HepG2 (cell line): ENCODE measurements around the gene ETHE1. TPM values are rescaled to one million over a fixed set of nuclear protein-coding genes. Genes with fewer than 3 reads are reported as not detected.

Experiments
- ATAC-seq: fragments of 200-7000 bp; cut with Tn5 transposase; 3 replicates; pipeline ENCODE4 v1.9.1; 2020; ENCODE audit warnings: mild to moderate bottlenecking, moderate library complexity
- BruUV-seq: library from RNA; stranded (reverse); fragments of 400-500 nt; replicated peaks from 2 replicates; lab custom pipeline; 2021; lab: Mats Ljungman, UMichigan
- CTCF ChIA-PET: fragments of 300-600 bp; formaldehyde crosslinking; extraction: SDS; loops from one replicate; lab custom pipeline; 2021; ENCODE audit warnings: low total read pairs, inconsistent platforms, low intra/inter-chr PET ratio; lab: Yijun Ruan, JAX
- POLR2A ChIA-PET: fragments of 350-600 bp; sonication (Branson Sonifier 250); formaldehyde crosslinking; loops from one replicate; lab custom pipeline; 2020; ENCODE audit warnings: antibody characterized with exemption, inconsistent platforms; lab: Yijun Ruan, JAX
- DNase-seq: peaks from one replicate; pipeline ENCODE4 v3.0.0-alpha.2; 2015; ENCODE audit warnings: low spot score
- FAIRE-seq: peaks from 3 replicates; lab custom pipeline; 2011; peaks lifted over from hg19 to GRCh38; lab: Jason Lieb, UNC
- H2AFZ ChIP-seq: one replicate; pipeline ENCODE4 v1.6.1; 2011; ENCODE audit warnings: low read length, inconsistent platforms
- H3K27ac ChIP-seq: fragments of 300-600 bp; 3 replicates; pipeline ENCODE4 v1.8.0; 2011; ENCODE audit warnings: mixed run types, mild to moderate bottlenecking, mixed read lengths, low read length, inconsistent platforms; ENCODE audit not compliant: insufficient read depth; ENCODE audit errors: extremely low read length
- H3K27me3 ChIP-seq, 2 experiments: fragments of 200-600 bp in 1 of 2; 2 replicates in 1 of 2; 3 replicates in 1 of 2; pipeline versions ENCODE4 v1.6.0 to v1.8.0; 2011; ENCODE audit warnings: low read length in 2 of 2, mild to moderate bottlenecking in 2 of 2, moderate library complexity in 2 of 2, inconsistent platforms in 1 of 2; ENCODE audit not compliant: insufficient read depth in 2 of 2, control insufficient read depth in 1 of 2
- H3K36me3 ChIP-seq, 2 experiments: fragments of 200-600 bp in 1 of 2; replicated peaks in 1 of 2; 2 replicates in 1 of 2; 3 replicates in 1 of 2; pipeline versions ENCODE4 v1.5.1 to v1.8.0; 2011; ENCODE audit warnings: low read length in 2 of 2, inconsistent platforms in 1 of 2; ENCODE audit not compliant: insufficient read depth in 2 of 2, control insufficient read depth in 1 of 2
- H3K4me1 ChIP-seq: 2 replicates; pipeline ENCODE4 v1.5.1; 2012; ENCODE audit warnings: low read length, inconsistent platforms; ENCODE audit not compliant: insufficient read depth
- H3K4me2 ChIP-seq: 2 replicates; pipeline ENCODE4 v1.6.0; 2011; ENCODE audit warnings: low read depth, low read length, inconsistent platforms
- H3K4me3 ChIP-seq, 3 experiments: fragments of 200-600 bp in 1 of 3; sonication (generic), shearing (Covaris generic) in 1 of 3; replicated peaks in 1 of 3; 2 replicates each; pipeline ENCODE4 v1.5.1; 2011 to 2016; ENCODE audit warnings: low read length in 3 of 3, inconsistent platforms in 2 of 3, low read depth in 2 of 3, mild to moderate bottlenecking in 2 of 3, control low read depth in 1 of 3, mixed read lengths in 1 of 3; ENCODE audit not compliant: insufficient read depth in 1 of 3
- H3K79me2 ChIP-seq: one replicate; pipeline ENCODE4 v1.6.1; 2011; ENCODE audit warnings: low read length, inconsistent platforms; ENCODE audit not compliant: insufficient read depth
- H3K9ac ChIP-seq: 2 replicates; pipeline ENCODE4 v1.6.0; 2011; ENCODE audit warnings: mild to moderate bottlenecking, low read depth, low read length, inconsistent platforms; ENCODE audit not compliant: insufficient read depth
- H3K9me3 ChIP-seq: 2 replicates; pipeline ENCODE4 v1.5.1; 2012; ENCODE audit warnings: mild to moderate bottlenecking, low read length
- H4K20me1 ChIP-seq: 2 replicates; pipeline ENCODE4 v1.6.0; 2011; ENCODE audit warnings: inconsistent platforms, mild to moderate bottlenecking, low read length, moderate library complexity; ENCODE audit not compliant: insufficient read depth
- KLF16 ChIP-seq, 2 experiments: sonication (generic) in 1 of 2; formaldehyde crosslinking in 1 of 2; IDR thresholded peaks; 2 replicates each; pipeline versions ENCODE4 v1.6.1 to v1.8.0; 2016 to 2023; ENCODE audit warnings: missing genetic modification reagents in 2 of 2, missing compliant biosample characterization in 1 of 2
- SAFB2 ChIP-seq: sonication (generic); formaldehyde crosslinking; IDR thresholded peaks from 2 replicates; pipeline ENCODE4 v1.5.1; 2020; ENCODE audit warnings: missing genetic modification reagents, low read depth, mild to moderate bottlenecking, borderline replicate concordance
- SRSF4 ChIP-seq: fragments of 200-400 bp; formaldehyde crosslinking; IDR thresholded peaks from one replicate; pipeline ENCODE4 v1.6.1; 2018; ENCODE audit warnings: mild to moderate bottlenecking, low read depth, low read length, moderate library complexity; ENCODE audit not compliant: poor library complexity, severe bottlenecking
- THRA ChIP-seq: sonication (generic); formaldehyde crosslinking; IDR thresholded peaks from 2 replicates; pipeline ENCODE4 v1.4.0; 2020; ENCODE audit warnings: missing genetic modification reagents, borderline replicate concordance
- U2AF2 ChIP-seq: fragments of 200-400 bp; formaldehyde crosslinking; IDR thresholded peaks from 2 replicates; pipeline ENCODE4 v1.6.1; 2017; ENCODE audit warnings: low read depth, mild to moderate bottlenecking, low read length
- ZFX ChIP-seq: sonication (generic); formaldehyde crosslinking; IDR thresholded peaks from 2 replicates; pipeline ENCODE4 v1.4.0; 2020; ENCODE audit warnings: mild to moderate bottlenecking, low read depth, missing genetic modification reagents, moderate library complexity
- ZNF407 ChIP-seq: sonication (generic); formaldehyde crosslinking; IDR thresholded peaks from one replicate; pipeline ENCODE4 v1.5.1; 2020; ENCODE audit warnings: mild to moderate bottlenecking, missing genetic modification reagents; ENCODE audit errors: not compliant biosample characterization
- WGBS: methylation state at CpG from one replicate; pipeline ENCODE4 v1.1.6; 2017; ENCODE audit warnings: low lambda C conversion rate; 5-methylcytosine and 5-hydroxymethylcytosine counted together
- in situ Hi-C: cut with HindIII; loops from 2 replicates; pipeline ENCODE4 v1.10.0; 2017; ENCODE audit warnings: low pct_unique_long_range_greater_than_20kb; ENCODE audit not compliant: extremely low pct_ligation_motif_present
- intact Hi-C: fragments of 100-400 bp; cut with micrococcal nuclease; formaldehyde crosslinking; loops from one replicate; pipeline ENCODE4 v1.10.0; 2022; ENCODE audit not compliant: unreplicated experiment
- polyA plus RNA-seq, 8 experiments: library from polyadenylated mRNA; depleted of rRNA in 3 of 8; stranded (reverse) in 7 of 8; unstranded in 1 of 8; fragments of >200 nt; fragmentation: Illumina TruSeq in 4 of 8; extraction: Trizol in 4 of 8; gene quantifications; 2 replicates each; pipeline versions ENCODE4 v1.2.1 to v1.2.3, GENCODE V29; 2011 to 2016; ENCODE audit warnings: low read depth in 4 of 8, missing spikeins in 1 of 8, mixed read lengths in 1 of 8; ENCODE audit not compliant: insufficient read depth in 1 of 8
- total RNA-seq, 5 experiments: library from RNA; depleted of rRNA; stranded (reverse); fragments of >200 nt; fragmentation: Illumina TruSeq; extraction: Trizol; gene quantifications; 2 replicates each; pipeline ENCODE4 v1.2.3, GENCODE V29; 2016; ENCODE audit warnings: low read depth in 1 of 5
- TF ChIP-seq, protein P1 (sequence below): sonication (generic); formaldehyde crosslinking; conservative IDR thresholded peaks from 2 replicates; pipeline ENCODE4 v1.4.0; 2020; ENCODE audit warnings: mild to moderate bottlenecking, missing genetic modification reagents, moderate library complexity

ETHE1 gene
- total and polyA plus RNA-seq, 2 of the 13 experiments (the other 11 are each of a cell fraction or from before 2014, with no cell fraction given) = 32.5 to 58.4 TPM

DNA sequence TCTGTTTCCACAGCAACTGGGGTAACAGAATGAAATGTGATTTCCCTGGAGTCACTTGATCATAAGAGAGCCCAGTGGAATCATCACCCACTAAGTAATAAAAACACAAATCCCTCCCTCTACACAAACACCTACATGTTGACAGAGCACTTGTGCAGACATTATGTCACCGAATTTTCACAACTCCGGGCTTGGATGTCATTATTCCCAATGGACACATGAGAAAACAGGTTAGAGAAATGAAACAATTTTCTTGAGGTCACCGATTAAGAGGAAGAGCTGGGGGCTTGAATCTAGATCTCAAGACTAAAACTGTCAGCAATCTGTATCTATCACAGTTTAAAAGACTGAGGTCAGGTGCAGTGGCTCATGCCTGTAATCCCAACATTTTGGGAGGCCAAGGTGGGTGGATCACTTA lies 45.2 kb upstream of the ETHE1 start:
- H3K27me3 ChIP-seq = no peaks in the 10 kb centered on the region; a peak in 1 of 5 replicates
- no peak overlapping the region for H3K27ac ChIP-seq
- CTCF ChIA-PET = no interaction called here
- peaks cover 19% of the 10 kb centered on the region; the same call in 1 of the 2 replicates for H3K4me1 ChIP-seq
- H3K4me3 ChIP-seq = no peak overlapping the region
- peaks cover 8% of the 10 kb centered on the region for H3K79me2 ChIP-seq
- H3K9me3 ChIP-seq = no peaks in the 10 kb centered on the region
- H2AFZ ChIP-seq = no peak overlapping the region
- ATAC-seq = no peak
- peaks cover 0 to 1% of the 10 kb centered on the region in 2 experiments; a peak in 1 of 5 replicates for H3K36me3 ChIP-seq
- POLR2A ChIA-PET = no interaction called here
- no peak overlapping the region for H3K9ac ChIP-seq
- no peak overlapping the region for H3K4me2 ChIP-seq
- BruUV-seq = no TSS peak
- DNase-seq = no peak
- in situ Hi-C loops (no loop called here), intact Hi-C loops (no loop called here)
- WGBS = 70% methylated on average over 3 of the region's 3 CpGs
- no peaks in the 10 kb centered on the region for H4K20me1 ChIP-seq
- no peak for FAIRE-seq
- TF ChIP-seq THRA (CRISPR knock-in tag) (no peak), ZNF407 (no peak), SAFB2 (CRISPR knock-in tag) (no peak), U2AF2 (no peak), SRSF4 (no peak), ZFX (CRISPR knock-in tag) (no peak), KLF16 (CRISPR knock-in tag; IDR thresholded peaks at IDR 0.05) (no peak)
- TF ChIP-seq, protein P1, sequence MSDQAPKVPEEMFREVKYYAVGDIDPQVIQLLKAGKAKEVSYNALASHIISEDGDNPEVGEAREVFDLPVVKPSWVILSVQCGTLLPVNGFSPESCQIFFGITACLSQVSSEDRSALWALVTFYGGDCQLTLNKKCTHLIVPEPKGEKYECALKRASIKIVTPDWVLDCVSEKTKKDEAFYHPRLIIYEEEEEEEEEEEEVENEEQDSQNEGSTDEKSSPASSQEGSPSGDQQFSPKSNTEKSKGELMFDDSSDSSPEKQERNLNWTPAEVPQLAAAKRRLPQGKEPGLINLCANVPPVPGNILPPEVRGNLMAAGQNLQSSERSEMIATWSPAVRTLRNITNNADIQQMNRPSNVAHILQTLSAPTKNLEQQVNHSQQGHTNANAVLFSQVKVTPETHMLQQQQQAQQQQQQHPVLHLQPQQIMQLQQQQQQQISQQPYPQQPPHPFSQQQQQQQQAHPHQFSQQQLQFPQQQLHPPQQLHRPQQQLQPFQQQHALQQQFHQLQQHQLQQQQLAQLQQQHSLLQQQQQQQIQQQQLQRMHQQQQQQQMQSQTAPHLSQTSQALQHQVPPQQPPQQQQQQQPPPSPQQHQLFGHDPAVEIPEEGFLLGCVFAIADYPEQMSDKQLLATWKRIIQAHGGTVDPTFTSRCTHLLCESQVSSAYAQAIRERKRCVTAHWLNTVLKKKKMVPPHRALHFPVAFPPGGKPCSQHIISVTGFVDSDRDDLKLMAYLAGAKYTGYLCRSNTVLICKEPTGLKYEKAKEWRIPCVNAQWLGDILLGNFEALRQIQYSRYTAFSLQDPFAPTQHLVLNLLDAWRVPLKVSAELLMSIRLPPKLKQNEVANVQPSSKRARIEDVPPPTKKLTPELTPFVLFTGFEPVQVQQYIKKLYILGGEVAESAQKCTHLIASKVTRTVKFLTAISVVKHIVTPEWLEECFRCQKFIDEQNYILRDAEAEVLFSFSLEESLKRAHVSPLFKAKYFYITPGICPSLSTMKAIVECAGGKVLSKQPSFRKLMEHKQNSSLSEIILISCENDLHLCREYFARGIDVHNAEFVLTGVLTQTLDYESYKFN (CRISPR knock-in tag) = no peak
